NB4 (cell line): ENCODE results near the gene HSP90AB1.

Source experiments
- DNase-seq: peaks from one replicate; pipeline ENCODE4 v3.0.0; 2010; ENCODE audit warnings: low read depth
- H3K4me3 ChIP-seq: one replicate; pipeline ENCODE4 v1.5.1; 2011; ENCODE audit warnings: mild to moderate bottlenecking, low read depth, low read length, moderate library complexity
- MAX ChIP-seq: IDR thresholded peaks from 2 replicates; pipeline ENCODE4 v1.6.1; 2011; ENCODE audit warnings: low read depth, low read length
- MYC ChIP-seq: IDR thresholded peaks from 2 replicates; pipeline ENCODE4 v1.6.1; 2011; ENCODE audit warnings: low read depth, low read length
- POLR2A ChIP-seq: IDR thresholded peaks from 2 replicates; pipeline ENCODE4 v1.6.1; 2011; ENCODE audit warnings: mild to moderate bottlenecking; ENCODE audit not compliant: insufficient read length; ENCODE audit errors: extremely low read depth
- TF ChIP-seq, protein P1 (sequence below): IDR thresholded peaks from one replicate; pipeline ENCODE4 v1.5.1; 2012; ENCODE audit warnings: low read depth, low read length

HSP90AB1 gene

DNA sequence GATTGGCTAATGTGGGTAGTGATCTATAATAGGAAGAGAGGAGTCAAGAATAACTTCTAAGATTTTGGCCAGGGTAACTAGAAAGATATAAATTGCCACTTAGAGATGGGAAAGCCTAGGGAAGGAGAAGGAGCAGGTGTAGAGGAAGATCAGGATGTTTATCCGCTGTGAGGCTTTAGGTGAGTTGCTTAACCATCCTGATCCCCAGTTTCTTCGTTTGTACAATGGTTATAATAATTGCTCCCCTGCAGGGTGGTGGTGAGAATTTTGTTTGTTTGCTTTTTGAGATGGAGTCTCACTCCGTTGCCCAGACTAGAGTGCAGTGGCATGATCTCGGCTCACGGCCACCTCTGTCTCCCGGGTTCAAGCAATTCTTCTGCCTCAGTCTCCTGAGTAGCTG lies 32.6 kb upstream of the HSP90AB1 start:
- no peak for TF ChIP-seq MYC
- TF ChIP-seq MAX: no peak
- TF ChIP-seq, protein P1, sequence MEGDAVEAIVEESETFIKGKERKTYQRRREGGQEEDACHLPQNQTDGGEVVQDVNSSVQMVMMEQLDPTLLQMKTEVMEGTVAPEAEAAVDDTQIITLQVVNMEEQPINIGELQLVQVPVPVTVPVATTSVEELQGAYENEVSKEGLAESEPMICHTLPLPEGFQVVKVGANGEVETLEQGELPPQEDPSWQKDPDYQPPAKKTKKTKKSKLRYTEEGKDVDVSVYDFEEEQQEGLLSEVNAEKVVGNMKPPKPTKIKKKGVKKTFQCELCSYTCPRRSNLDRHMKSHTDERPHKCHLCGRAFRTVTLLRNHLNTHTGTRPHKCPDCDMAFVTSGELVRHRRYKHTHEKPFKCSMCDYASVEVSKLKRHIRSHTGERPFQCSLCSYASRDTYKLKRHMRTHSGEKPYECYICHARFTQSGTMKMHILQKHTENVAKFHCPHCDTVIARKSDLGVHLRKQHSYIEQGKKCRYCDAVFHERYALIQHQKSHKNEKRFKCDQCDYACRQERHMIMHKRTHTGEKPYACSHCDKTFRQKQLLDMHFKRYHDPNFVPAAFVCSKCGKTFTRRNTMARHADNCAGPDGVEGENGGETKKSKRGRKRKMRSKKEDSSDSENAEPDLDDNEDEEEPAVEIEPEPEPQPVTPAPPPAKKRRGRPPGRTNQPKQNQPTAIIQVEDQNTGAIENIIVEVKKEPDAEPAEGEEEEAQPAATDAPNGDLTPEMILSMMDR: no peak
- no peak for TF ChIP-seq POLR2A
- DNase-seq: no peak
- H3K4me3 ChIP-seq: no peak overlapping the region

DNA sequence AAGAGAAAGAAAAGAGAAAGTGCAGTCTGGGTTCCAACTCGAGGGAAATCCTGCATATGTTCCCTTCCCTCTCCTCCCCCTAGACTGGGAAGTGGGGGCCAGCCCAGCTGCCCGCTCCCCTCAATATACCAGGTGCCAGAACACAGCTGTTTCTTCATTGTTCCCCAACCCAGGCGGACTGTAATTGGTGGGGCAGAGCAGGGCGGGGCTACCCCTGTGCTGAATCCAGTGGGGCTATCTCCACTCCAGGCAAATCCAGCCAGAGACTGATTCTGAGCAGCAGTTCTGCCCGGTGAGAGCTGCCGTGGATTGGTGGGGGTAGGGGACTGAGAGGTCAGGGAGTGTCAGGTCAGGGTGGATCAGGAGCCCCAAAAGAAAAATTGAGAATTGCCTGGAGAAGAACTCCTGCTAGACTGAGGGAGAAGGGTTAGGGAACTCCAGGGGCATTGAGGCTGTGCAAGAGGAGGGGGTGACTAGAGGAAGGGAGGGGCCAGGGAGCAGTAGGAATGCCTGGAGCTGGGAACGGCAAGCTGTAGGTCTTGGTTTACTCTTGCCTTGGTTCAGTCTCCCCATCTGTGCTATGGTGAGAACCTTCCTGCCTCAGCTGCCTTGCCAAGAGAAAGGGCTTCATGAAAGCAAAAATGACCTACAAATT lies 30.1 kb upstream of the HSP90AB1 start, which contains the start of gene MYMX:
Gene MYMX (plus strand): TSS at position 250 of the 655 bp plus-strand sequence. CDS start 546 bp downstream, outside the sequence.
- TF ChIP-seq MAX (no peak), POLR2A (no peak), MYC (no peak)
- TF ChIP-seq, protein P1: no peak
- no peak within 1 kb of the TSS for H3K4me3 ChIP-seq
- no peak for DNase-seq

DNA sequence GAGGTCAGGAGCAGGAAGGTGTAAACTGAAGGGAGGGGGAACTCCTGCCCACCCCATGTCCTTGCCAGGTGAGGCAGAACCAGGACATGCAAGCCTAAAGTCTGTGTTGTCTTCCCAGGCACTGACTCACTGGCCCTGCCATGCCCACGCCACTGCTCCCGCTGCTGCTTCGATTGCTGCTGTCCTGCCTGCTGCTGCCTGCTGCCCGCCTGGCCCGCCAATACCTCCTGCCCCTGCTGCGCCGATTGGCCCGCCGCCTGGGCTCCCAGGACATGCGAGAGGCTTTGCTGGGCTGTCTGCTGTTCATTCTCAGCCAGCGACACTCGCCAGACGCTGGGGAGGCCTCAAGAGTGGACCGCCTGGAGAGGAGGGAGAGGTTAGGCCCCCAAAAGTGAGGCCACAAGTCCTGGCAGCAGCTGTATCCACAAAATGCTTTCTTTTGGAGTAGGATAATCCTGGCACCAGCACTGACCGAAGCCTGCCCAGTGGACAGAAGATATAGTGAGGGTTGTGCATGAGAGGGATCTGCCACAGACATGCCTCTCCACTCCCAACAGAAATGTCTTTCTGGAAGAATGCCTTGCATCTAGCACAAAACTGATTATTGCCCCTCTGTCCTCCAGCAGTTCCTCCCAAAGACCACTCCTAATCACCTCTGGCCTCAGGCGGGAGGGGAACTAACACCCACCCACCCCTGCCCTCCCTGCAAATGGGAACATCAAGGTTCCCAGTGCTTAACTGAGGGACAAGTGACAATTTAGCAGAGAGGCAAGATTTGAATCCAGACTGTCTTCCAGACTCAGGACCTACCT lies 29.4 kb upstream of the HSP90AB1 start:
- TF ChIP-seq, protein P1: no peak
- TF ChIP-seq MYC (no peak), POLR2A (no peak), MAX (no peak)
- DNase-seq: no peak
- H3K4me3 ChIP-seq: no peak overlapping the region

- TF ChIP-seq POLR2A (peak; percentile 40), MYC (no peak), MAX (no peak)
- TF ChIP-seq, protein P1: no peak
- peak overlapping the region; percentile 53 for H3K4me3 ChIP-seq
- peak; percentile 92 for DNase-seq
Measured at GRCh38 chr6:44219053-44219814, 27.7 kb upstream of the HSP90AB1 start.

DNA sequence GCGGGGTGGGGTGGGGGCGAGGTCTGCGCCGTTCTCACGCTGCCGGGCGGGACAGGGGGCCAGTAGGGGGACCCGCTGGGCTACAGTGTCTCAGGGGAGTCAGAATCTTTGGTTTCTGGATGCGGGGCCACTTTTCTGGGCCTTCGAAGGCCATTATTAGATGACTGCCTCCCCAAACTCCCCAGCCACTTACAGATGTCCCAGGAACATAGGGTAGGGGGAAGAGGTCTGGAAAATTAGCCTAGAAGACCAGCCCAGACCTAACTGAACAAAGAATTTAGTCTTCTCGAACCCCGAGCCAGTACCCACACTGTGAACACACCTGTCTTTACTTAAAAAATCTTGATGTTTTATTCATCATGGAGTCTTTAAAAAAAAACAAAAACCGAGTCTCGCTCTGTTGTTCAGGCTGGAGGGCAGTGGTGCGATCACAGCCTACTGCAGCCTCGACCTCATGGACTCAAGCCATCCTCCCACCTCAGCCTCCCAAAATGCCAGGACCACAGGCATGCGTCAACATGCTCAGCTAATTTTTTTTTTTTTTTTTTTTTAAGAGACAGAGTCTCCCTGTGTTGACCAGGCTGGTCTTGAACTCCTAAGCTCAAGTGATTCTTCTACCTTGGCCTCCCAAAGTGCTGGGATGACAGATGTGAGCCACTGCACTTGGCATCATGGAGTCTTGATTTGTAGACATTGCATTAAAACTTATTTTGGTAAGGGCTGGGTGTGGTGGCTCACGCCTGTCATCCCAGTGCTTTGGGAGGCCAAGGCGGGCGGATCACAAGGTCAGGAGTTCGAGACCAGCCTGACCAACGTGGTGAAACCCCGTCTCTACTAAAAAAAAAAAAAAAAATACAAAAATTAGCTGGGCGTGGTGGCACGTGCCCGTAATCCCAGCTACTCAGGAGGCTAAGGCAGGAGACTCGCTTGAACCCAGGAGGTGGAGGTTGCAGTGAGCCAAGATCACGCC lies 26.8 kb upstream of the HSP90AB1 start:
- TF ChIP-seq, protein P1: peak; percentile 20
- TF ChIP-seq POLR2A: no peak
- H3K4me3 ChIP-seq: peak overlapping the region; percentile 53
- DNase-seq: peak; percentile 25
